Loucy (cell line): ENCODE results near the gene KRTAP9-7.

Source experiments
- CTCF ChIP-seq: fragments of 200-600 bp; sonication (generic); conservative IDR thresholded peaks from 2 replicates; pipeline ENCODE4 v1.5.1; 2014; ENCODE audit warnings: mild to moderate bottlenecking, antibody characterized with exemption, low read length
- EZH2phosphoT487 ChIP-seq: fragments of 200-600 bp; IDR thresholded peaks from 2 replicates; pipeline ENCODE4 v1.6.1; 2018; ENCODE audit warnings: antibody characterized with exemption, mild to moderate bottlenecking, moderate library complexity, borderline replicate concordance

DNA sequence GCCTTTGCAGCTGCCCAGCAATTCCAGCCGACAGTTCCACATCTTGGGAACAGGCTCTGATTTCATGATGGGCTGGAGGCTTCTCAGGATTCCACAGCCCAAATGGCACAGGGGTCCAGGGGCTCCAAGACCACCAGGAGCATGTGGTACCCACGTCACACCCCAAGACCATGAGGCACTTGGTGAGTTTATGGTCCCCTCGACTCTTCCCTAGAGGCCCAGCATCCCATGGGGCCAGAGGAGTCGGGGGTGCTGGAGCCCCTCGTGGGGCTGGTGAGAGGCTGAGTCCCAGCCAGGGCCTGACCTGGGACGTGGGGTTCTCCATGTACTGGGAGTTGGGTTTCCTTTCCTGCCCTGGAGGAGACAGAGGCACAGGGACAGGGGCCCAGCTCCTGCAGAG lies 50.1 kb downstream of the KRTAP9-7 start:
- no peak for TF ChIP-seq CTCF
- no peak for TF ChIP-seq EZH2phosphoT487
